OCI-LY7 (cell line): ENCODE measurements around the gene CLDN10. TPM values are rescaled to one million over a fixed set of nuclear protein-coding genes. Genes with fewer than 3 reads are reported as not detected.
A peak's percentile ranks its signal among the peaks of the same experiment; 100 is the strongest.

Source experiments
- BruUV-seq: library from RNA; stranded (reverse); fragments of 400-500 nt; replicated peaks from 2 replicates; lab custom pipeline; 2021; lab: Mats Ljungman, UMichigan
- CTCF ChIA-PET: fragments of 300-600 bp; sonication (Branson Sonifier 250); formaldehyde crosslinking; loops from one replicate; lab custom pipeline; 2022; ENCODE audit warnings: antibody characterized with exemption; ENCODE audit not compliant: unreplicated experiment; lab: Charles Lee
- POLR2A ChIA-PET: fragments of 300-600 bp; sonication (Branson Sonifier 250); formaldehyde crosslinking; loops from one replicate; lab custom pipeline; 2022; ENCODE audit warnings: antibody characterized with exemption; lab: Charles Lee
- DNase-seq: peaks from one replicate; pipeline ENCODE4 v3.0.0-alpha.2; 2015; ENCODE audit warnings: low spot score
- H2AFZ ChIP-seq: fragments of 200-600 bp; sonication (generic), shearing (Covaris generic); 2 replicates; pipeline ENCODE4 v1.6.1; 2014; ENCODE audit warnings: mild to moderate bottlenecking, antibody characterized with exemption, low read length, moderate library complexity
- H3K27ac ChIP-seq: fragments of 200-600 bp; sonication (generic); 2 replicates; pipeline ENCODE4 v1.5.1; 2014; ENCODE audit warnings: mixed run types, low read depth, mild to moderate bottlenecking, moderate library complexity, low read length, inconsistent platforms; ENCODE audit not compliant: poor library complexity, severe bottlenecking
- H3K36me3 ChIP-seq: fragments of 200-600 bp; sonication (generic); 2 replicates; pipeline ENCODE4 v1.6.1; 2014; ENCODE audit warnings: mild to moderate bottlenecking, antibody characterized with exemption, low read length, moderate library complexity, mixed read lengths; ENCODE audit not compliant: insufficient read depth
- H3K4me1 ChIP-seq: fragments of 200-600 bp; sonication (generic); 2 replicates; pipeline ENCODE4 v1.5.1; 2014; ENCODE audit warnings: mild to moderate bottlenecking, low read length; ENCODE audit not compliant: insufficient read depth, poor library complexity, severe bottlenecking
- H3K4me2 ChIP-seq: fragments of 200-600 bp; sonication (generic); 2 replicates; pipeline ENCODE4 v1.6.1; 2014; ENCODE audit warnings: mild to moderate bottlenecking, low read length
- H3K4me3 ChIP-seq: fragments of 200-600 bp; sonication (generic); 2 replicates; pipeline ENCODE4 v1.5.1; 2014; ENCODE audit warnings: mild to moderate bottlenecking, low read depth, low read length; ENCODE audit not compliant: poor library complexity, severe bottlenecking
- H3K79me2 ChIP-seq: fragments of 200-600 bp; sonication (generic); 2 replicates; pipeline ENCODE4 v1.6.1; 2016; ENCODE audit warnings: low read depth, mild to moderate bottlenecking, low read length, moderate library complexity, mixed read lengths; ENCODE audit not compliant: insufficient read depth
- H3K9me2 ChIP-seq: fragments of 200-600 bp; sonication (generic); 2 replicates; pipeline ENCODE4 v1.6.1; 2016; ENCODE audit warnings: mild to moderate bottlenecking, low read length, mixed read lengths; ENCODE audit not compliant: insufficient read depth
- H3K9me3 ChIP-seq: fragments of 200-600 bp; sonication (generic); 2 replicates; pipeline ENCODE4 v1.6.1; 2014; ENCODE audit warnings: mild to moderate bottlenecking, mixed run types, low read length, mixed read lengths
- H4K20me1 ChIP-seq: fragments of 200-600 bp; sonication (generic); 2 replicates; pipeline ENCODE4 v1.6.1; 2014; ENCODE audit warnings: mild to moderate bottlenecking, antibody characterized with exemption, low read length, moderate library complexity, mixed read lengths; ENCODE audit not compliant: insufficient read depth
- CTCF ChIP-seq: fragments of 200-600 bp; sonication (generic); conservative IDR thresholded peaks from 2 replicates; pipeline ENCODE4 v1.5.1; 2014; ENCODE audit warnings: mild to moderate bottlenecking, antibody characterized with exemption, low read length, moderate library complexity, mixed read lengths
- EZH2phosphoT487 ChIP-seq: fragments of 200-600 bp; sonication (generic); IDR thresholded peaks from 2 replicates; pipeline ENCODE4 v1.6.1; 2018; ENCODE audit warnings: low read depth, borderline replicate concordance, mild to moderate bottlenecking, mixed run types, antibody characterized with exemption, low read length, moderate library complexity, mixed read lengths
- intact Hi-C: fragments of 100-400 bp; cut with micrococcal nuclease; formaldehyde crosslinking; loops from one replicate; pipeline ENCODE4 v1.10.0; 2022; ENCODE audit not compliant: unreplicated experiment
- total RNA-seq, 2 experiments: library from RNA; depleted of rRNA in 1 of 2; stranded (reverse); fragments of >200 nt in 1 of 2; shearing (Covaris generic) in 1 of 2; gene quantifications; 2 replicates each; pipeline ENCODE4 v1.2.3, GENCODE V29; 2014 to 2022

The CLDN10 gene
- total RNA-seq, 2 experiments from 2014 or later = not detected

GRCh38 chr13:95536632-95537241, 15.8 kb upstream of the CLDN10 start:
- Histone ChIP-seq H3K9me2 (no peaks in the 10 kb centered on the region), H3K36me3 (no peaks in the 10 kb centered on the region), H4K20me1 (no peaks in the 10 kb centered on the region), H3K9me3 (no peaks in the 10 kb centered on the region), H3K27ac (no peak overlapping the region), H2AFZ (no peak overlapping the region), H3K4me3 (no peak overlapping the region), H3K4me1 (no peaks in the 10 kb centered on the region), H3K79me2 (no peaks in the 10 kb centered on the region), H3K4me2 (no peak overlapping the region)
- POLR2A ChIA-PET = interaction anchor here (0.6 to 0.8 kb wide), 2 partner anchors 297 to 1462 kb away, joined by 3 read pairs; no protein-coding TSS in a partner anchor
- BruUV-seq = no TSS peak
- peak; percentile 27 for DNase-seq
- TF ChIP-seq CTCF = peak; percentile 73
- no peak for TF ChIP-seq EZH2phosphoT487
- CTCF ChIA-PET = interaction anchor here (0.6 kb wide), 1 partner anchor 297 kb away, joined by 4 read pairs; no protein-coding TSS in a partner anchor
- intact Hi-C loops = loop anchor here (2.0 kb wide), 1 partner anchor 298 kb away; no protein-coding TSS in a partner anchor

- BruUV-seq = no TSS peak
These were observed 11.6 kb upstream of the CLDN10 start for GRCh38 chr13:95540888-95541287.

More at GRCh38 chr13:95540888-95541287, 11.6 kb upstream of the CLDN10 start:
- TF ChIP-seq CTCF (no peak), EZH2phosphoT487 (no peak)
- Histone ChIP-seq H2AFZ (no peak overlapping the region), H3K4me2 (no peak overlapping the region), H3K4me1 (no peaks in the 10 kb centered on the region), H3K79me2 (no peaks in the 10 kb centered on the region), H3K9me3 (no peaks in the 10 kb centered on the region), H3K27ac (no peak overlapping the region), H3K4me3 (no peak overlapping the region), H4K20me1 (no peaks in the 10 kb centered on the region), H3K36me3 (no peaks in the 10 kb centered on the region), H3K9me2 (no peaks in the 10 kb centered on the region)
- intact Hi-C loops = no loop called here
- ChIA-PET CTCF (no interaction called here), POLR2A (interaction anchor here (0.6 to 1.0 kb wide), 2 partner anchors 9 to 95 kb away, joined by 3 to 4 read pairs; no protein-coding TSS in a partner anchor)
- DNase-seq = no peak
